CD4-positive, alpha-beta T cell treated with Interferon gamma for 1 hour (primary cell): ENCODE measurements around the gene OXLD1.

Source experiments
- DNase-seq: peaks from one replicate; pipeline ENCODE4 v3.0.0-alpha.2; 2020

OXLD1 gene

GRCh38 chr17:81666342-81667191, at the start of gene OXLD1, which contains the start of gene CCDC137:
OXLD1 (minus strand) TSS chr17:81666605; CDS start chr17:81666577, 28 bp downstream.
CCDC137 (plus strand) TSS chr17:81666737; CDS start chr17:81666767, 30 bp downstream.
- DNase-seq, result peak; percentile 90

- DNase-seq, result no peak
These were observed 48.9 kb upstream of the OXLD1 start for GRCh38 chr17:81715107-81715871.

- no peak for DNase-seq
These were observed 48.2 kb upstream of the OXLD1 start for GRCh38 chr17:81714412-81715106.

- no peak for DNase-seq
These were observed 47.4 kb upstream of the OXLD1 start for GRCh38 chr17:81713556-81714411.

- DNase-seq, result no peak
These were observed 46.7 kb upstream of the OXLD1 start for GRCh38 chr17:81713004-81713555.

- DNase-seq, result no peak
These were observed 46.1 kb upstream of the OXLD1 start for GRCh38 chr17:81712468-81713003.

GRCh38 chr17:81711814-81712467, 45.5 kb upstream of the OXLD1 start, which contains the start of gene SLC25A10:
SLC25A10 (plus strand) TSS chr17:81712284; CDS start chr17:81712427, 143 bp downstream.
- DNase-seq, result peak; percentile 72

- DNase-seq, result peak; percentile 11
These were observed 44.3 kb upstream of the OXLD1 start for GRCh38 chr17:81710514-81711308.

GRCh38 chr17:81708739-81709185, 42.4 kb upstream of the OXLD1 start:
- DNase-seq, result no peak

- no peak for DNase-seq
These were observed 41.6 kb upstream of the OXLD1 start for GRCh38 chr17:81707725-81708646.

GRCh38 chr17:81706757-81707624, 40.6 kb upstream of the OXLD1 start:
- no peak for DNase-seq

- DNase-seq, result no peak
These were observed 39.8 kb upstream of the OXLD1 start for GRCh38 chr17:81706232-81706611.

- DNase-seq, result no peak
These were observed 39.3 kb upstream of the OXLD1 start for GRCh38 chr17:81705518-81706231.

GRCh38 chr17:81703747-81704654, 37.6 kb upstream of the OXLD1 start:
- DNase-seq, result no peak

- DNase-seq, result peak; percentile 88
These were observed 36.7 kb upstream of the OXLD1 start, which contains the start of gene MRPL12 for GRCh38 chr17:81702934-81703746. MRPL12 (plus strand) TSS chr17:81703367; CDS start chr17:81703502, 135 bp downstream.
